NK-92 treated with Interleukin-12 subunit alpha and Interleukin-12 subunit beta, amount 100 ng/mL, for 24 hours (cell line): ENCODE results near the gene SLMAP.

Experiments
- DNase-seq: peaks from one replicate; lab custom pipeline; 2025; lab: John Stamatoyannopoulos, UW

Gene SLMAP

GRCh38 chr3:57749542-57749941 is 6.6 kb upstream of the SLMAP start:
- DNase-seq: no peak

GRCh38 chr3:57752307-57752706 is 3.8 kb upstream of the SLMAP start:
- DNase-seq: no peak

- no peak for DNase-seq
Measured at GRCh38 chr3:57753016-57753415, 3.1 kb upstream of the SLMAP start.

- DNase-seq: no peak
Measured at GRCh38 chr3:57755368-57755675, 787 bp upstream of the SLMAP start.

- no peak for DNase-seq
Measured at GRCh38 chr3:57756528-57757401, 656 bp downstream of the SLMAP start.

- DNase-seq: no peak
Measured at GRCh38 chr3:57757642-57758297, 1.7 kb downstream of the SLMAP start.

- DNase-seq: no peak
Measured at GRCh38 chr3:57758686-57759085, 2.6 kb downstream of the SLMAP start.

- DNase-seq: no peak
Measured at GRCh38 chr3:57764794-57765193, 8.7 kb downstream of the SLMAP start.

- DNase-seq: no peak
Measured at GRCh38 chr3:57768595-57768994, 12.5 kb downstream of the SLMAP start.

GRCh38 chr3:57770009-57770827 is 14.1 kb downstream of the SLMAP start:
- no peak for DNase-seq

- DNase-seq: no peak
Measured at GRCh38 chr3:57772251-57772650, 16.1 kb downstream of the SLMAP start.

GRCh38 chr3:57777774-57778173 is 21.7 kb downstream of the SLMAP start:
- no peak for DNase-seq

GRCh38 chr3:57778494-57778893 is 22.4 kb downstream of the SLMAP start:
- no peak for DNase-seq

- no peak for DNase-seq
Measured at GRCh38 chr3:57779666-57780065, 23.6 kb downstream of the SLMAP start.

GRCh38 chr3:57783186-57784088 is 27.3 kb downstream of the SLMAP start:
- DNase-seq: no peak

GRCh38 chr3:57784089-57784735 is 28.1 kb downstream of the SLMAP start:
- DNase-seq: no peak

- no peak for DNase-seq
Measured at GRCh38 chr3:57785446-57785845, 29.3 kb downstream of the SLMAP start.

- DNase-seq: no peak
Measured at GRCh38 chr3:57787867-57788623, 31.9 kb downstream of the SLMAP start.

GRCh38 chr3:57788624-57789018 is 32.5 kb downstream of the SLMAP start:
- DNase-seq: no peak

- DNase-seq: no peak
Measured at GRCh38 chr3:57791245-57791644, 35.1 kb downstream of the SLMAP start.

GRCh38 chr3:57792198-57792597 is 36.1 kb downstream of the SLMAP start:
- no peak for DNase-seq
